ENCODE data around the gene ZNF668. TPM values are rescaled to one million over a fixed set of nuclear protein-coding genes. Genes with fewer than 3 reads are reported as not detected.

Gene ZNF668
- polyA plus RNA-seq, 1 experiment, result 16.3 TPM

DNA sequence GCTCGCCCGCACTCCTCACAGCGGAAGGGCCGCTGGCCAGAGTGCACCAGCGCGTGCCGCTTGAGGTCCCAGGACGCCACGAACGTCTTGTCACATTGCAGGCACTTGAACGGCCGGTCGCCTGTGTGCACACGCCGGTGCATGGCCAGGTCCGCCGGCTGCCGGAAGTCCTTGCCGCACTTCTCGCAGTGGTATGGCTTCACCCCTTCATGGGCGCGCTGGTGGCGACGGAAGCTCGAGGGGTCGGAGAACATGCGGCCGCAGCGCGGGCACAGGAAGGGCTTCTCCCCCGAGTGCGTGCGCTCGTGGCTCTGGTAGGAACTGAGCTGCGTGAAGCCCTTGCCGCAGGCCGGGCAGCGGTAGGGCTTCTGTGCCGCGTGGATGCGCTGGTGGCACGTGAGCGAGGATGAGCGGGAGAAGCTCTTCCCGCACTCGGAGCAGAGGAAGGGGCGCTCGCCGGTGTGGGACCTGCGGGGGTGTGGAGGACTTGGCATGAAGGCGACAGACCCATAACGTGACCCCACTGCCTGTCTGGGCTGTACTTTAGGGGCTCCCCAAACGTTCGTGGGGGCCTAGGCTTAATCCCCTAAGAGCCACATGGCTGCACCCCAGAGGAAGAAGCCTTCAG is 12.1 kb downstream of the ZNF668 start:
- Histone ChIP-seq H3K36me3 (ENCODE audit: control insufficient read depth, insufficient read depth, low read length) (peaks cover 14% of the 10 kb centered on the region), H3K27me3 (ENCODE audit: control insufficient read depth, insufficient read depth, low read length) (no peaks in the 10 kb centered on the region), H3K4me3 (ENCODE audit: low read depth, low read length) (no peak overlapping the region)
- ChIA-PET POLR2A (no interaction called here), CTCF (no interaction called here)
- DNase-seq (ENCODE audit: low read depth), result no peak
- TF ChIP-seq, protein P1, sequence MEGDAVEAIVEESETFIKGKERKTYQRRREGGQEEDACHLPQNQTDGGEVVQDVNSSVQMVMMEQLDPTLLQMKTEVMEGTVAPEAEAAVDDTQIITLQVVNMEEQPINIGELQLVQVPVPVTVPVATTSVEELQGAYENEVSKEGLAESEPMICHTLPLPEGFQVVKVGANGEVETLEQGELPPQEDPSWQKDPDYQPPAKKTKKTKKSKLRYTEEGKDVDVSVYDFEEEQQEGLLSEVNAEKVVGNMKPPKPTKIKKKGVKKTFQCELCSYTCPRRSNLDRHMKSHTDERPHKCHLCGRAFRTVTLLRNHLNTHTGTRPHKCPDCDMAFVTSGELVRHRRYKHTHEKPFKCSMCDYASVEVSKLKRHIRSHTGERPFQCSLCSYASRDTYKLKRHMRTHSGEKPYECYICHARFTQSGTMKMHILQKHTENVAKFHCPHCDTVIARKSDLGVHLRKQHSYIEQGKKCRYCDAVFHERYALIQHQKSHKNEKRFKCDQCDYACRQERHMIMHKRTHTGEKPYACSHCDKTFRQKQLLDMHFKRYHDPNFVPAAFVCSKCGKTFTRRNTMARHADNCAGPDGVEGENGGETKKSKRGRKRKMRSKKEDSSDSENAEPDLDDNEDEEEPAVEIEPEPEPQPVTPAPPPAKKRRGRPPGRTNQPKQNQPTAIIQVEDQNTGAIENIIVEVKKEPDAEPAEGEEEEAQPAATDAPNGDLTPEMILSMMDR (IDR thresholded peaks at IDR 0.05; ENCODE audit: insufficient read depth, low read depth, low read length), result no peak

DNA sequence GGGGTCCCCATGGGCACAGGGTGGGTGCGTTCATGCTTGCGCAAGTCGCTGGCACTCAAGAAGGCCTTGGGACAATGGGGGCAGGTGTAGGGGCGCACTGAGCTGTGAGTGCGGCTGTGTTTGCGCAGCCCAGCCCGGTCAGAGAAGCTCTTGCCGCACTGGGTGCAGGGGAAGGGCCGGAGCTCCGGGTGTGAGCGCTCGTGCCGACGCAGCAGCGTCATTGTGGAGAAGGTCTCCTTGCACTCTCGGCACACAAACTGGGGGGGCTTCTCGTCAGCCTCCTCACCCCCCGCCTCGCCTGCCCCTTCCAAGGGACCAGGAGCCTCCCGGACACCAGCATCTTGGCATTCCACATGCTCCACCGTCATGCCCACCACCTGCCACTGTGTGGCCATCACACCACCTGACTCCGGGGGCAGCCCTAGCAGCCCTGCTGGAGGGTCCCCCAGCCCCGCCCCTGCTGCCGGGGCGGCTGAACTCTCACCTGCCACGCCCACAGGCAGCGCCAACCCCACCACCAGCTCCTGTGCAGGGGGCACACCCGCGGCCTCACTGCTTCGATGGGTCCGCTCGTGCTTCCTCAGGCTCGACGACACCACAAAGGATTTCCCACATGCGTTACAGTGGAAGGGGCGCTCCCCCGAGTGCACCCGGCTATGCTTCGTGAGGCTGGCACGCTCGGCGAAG is 12.8 kb downstream of the ZNF668 start:
- TF ChIP-seq, protein P1 (IDR thresholded peaks at IDR 0.05; ENCODE audit: insufficient read depth, low read depth, low read length), result no peak
- Histone ChIP-seq H3K36me3 (ENCODE audit: control insufficient read depth, insufficient read depth, low read length) (peaks cover 14% of the 10 kb centered on the region), H3K27me3 (ENCODE audit: control insufficient read depth, insufficient read depth, low read length) (no peaks in the 10 kb centered on the region), H3K4me3 (ENCODE audit: low read depth, low read length) (no peak overlapping the region)
- ChIA-PET POLR2A (no interaction called here), CTCF (no interaction called here)
- no peak for DNase-seq (ENCODE audit: low read depth)

DNA sequence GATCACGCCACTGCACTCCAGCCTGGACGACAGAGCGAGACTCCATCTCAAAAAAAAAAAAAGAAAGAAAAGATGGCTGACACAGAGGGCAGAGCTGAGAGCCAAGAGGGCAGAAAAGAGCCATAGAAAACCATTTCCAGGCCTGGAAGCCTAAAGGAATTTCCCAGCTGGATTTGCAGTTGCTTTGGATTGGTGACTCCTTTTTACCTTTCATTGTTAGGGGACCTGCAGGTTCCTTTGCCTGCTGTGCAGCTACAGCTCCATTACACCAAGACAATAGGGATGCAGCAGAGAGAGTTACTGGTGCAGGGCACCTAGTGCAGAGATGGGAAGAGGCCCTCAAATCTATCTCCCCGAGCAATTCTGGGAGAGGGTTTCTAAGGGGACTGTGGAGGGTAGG is 18.4 kb downstream of the ZNF668 start:
- TF ChIP-seq, protein P1 (IDR thresholded peaks at IDR 0.05; ENCODE audit: insufficient read depth, low read depth, low read length), result no peak
- no peak for DNase-seq (ENCODE audit: low read depth)
- no peak overlapping the region for H3K4me3 ChIP-seq (ENCODE audit: low read depth, low read length)
- POLR2A ChIA-PET, result interaction anchor here (0.7 kb wide), 2 partner anchors 9 to 56 kb away, joined by 3 to 13 read pairs; no protein-coding TSS in a partner anchor
- no peaks in the 10 kb centered on the region for H3K27me3 ChIP-seq (ENCODE audit: control insufficient read depth, insufficient read depth, low read length)
- H3K36me3 ChIP-seq (ENCODE audit: control insufficient read depth, insufficient read depth, low read length), result 0 out of 2 replicates have a peak, but pooled peaks cover 2% of the 10 kb centered on the region
- CTCF ChIA-PET, result no interaction called here

DNA sequence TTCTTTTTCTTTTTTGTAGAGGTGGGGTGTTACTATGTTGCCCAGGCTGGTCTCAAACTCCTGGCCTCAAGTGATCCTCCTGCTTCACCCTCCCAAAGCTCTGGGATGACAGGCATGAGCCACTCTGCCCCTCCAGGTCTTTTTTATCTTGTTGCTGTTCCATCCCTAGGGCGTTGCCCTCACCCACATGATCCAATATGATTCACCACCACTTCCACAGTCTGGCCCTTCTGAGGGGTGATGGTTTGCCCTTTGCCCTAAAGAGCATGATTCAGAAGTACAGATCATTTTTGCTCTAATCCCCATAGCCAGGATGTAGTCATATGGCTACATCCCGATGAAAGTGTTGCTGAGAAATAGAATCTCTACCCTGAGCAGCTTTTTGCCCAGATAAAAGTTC is 21.9 kb downstream of the ZNF668 start:
- ChIA-PET CTCF (no interaction called here), POLR2A (no interaction called here)
- peak; percentile 87 for DNase-seq (ENCODE audit: low read depth)
- H3K27me3 ChIP-seq (ENCODE audit: control insufficient read depth, insufficient read depth, low read length), result no peaks in the 10 kb centered on the region
- no peak overlapping the region for H3K4me3 ChIP-seq (ENCODE audit: low read depth, low read length)
- TF ChIP-seq, protein P1 (IDR thresholded peaks at IDR 0.05; ENCODE audit: insufficient read depth, low read depth, low read length), result no peak
- no peaks in the 10 kb centered on the region for H3K36me3 ChIP-seq (ENCODE audit: control insufficient read depth, insufficient read depth, low read length)

DNA sequence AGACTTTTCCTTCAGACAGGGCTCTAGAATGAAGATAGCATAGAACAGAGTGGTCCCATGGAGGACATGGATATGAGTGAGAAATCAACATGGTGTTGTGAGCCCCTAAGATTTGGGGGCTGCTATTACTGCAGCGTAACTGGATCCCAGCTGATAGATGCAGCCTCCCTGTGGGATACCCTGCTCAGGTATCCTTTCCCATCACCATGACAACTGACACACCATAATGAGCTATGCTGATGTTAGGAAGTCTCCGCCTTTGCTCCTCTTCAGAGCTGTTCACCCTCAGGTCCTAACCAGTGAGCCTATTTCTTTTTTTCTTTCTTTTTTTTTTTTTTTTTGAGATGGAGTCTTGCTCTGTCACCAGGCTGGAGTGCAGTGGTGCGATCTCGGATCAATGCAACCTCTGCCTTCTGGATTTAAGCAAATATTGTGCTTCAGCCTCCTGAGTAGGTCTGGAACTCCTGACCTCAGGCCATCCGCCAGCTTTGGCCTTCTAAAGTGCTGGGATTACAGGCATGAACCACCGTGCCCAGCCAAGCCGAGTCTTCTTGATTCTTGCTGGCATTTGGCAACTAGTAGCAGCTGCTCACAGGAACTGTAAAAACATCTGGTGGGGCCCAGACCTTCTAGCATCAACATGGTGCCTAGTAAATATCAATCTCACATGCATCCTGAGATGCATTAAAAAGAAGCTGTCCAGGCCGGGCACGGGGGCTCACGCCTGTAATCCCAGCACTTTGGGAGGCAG is 23.6 kb downstream of the ZNF668 start:
- POLR2A ChIA-PET, result no interaction called here
- Histone ChIP-seq H3K36me3 (ENCODE audit: control insufficient read depth, insufficient read depth, low read length) (no peaks in the 10 kb centered on the region), H3K4me3 (ENCODE audit: low read depth, low read length) (no peak overlapping the region), H3K27me3 (ENCODE audit: control insufficient read depth, insufficient read depth, low read length) (no peaks in the 10 kb centered on the region)
- CTCF ChIA-PET, result interaction anchor here (0.6 to 1.5 kb wide), 5 partner anchors 8 to 91 kb away, joined by 3 to 5 read pairs (median 4); partner anchors contain the start of gene HSD3B7
- TF ChIP-seq, protein P1 (IDR thresholded peaks at IDR 0.05; ENCODE audit: insufficient read depth, low read depth, low read length), result no peak
- DNase-seq (ENCODE audit: low read depth), result no peak
